Bronchial epithelial cell (primary cell): Measurements from ENCODE around the gene PIP. TPM values are rescaled to one million over a fixed set of nuclear protein-coding genes. Genes with fewer than 3 reads are reported as not detected.
"Not testable (repeated sequence)": the region's sequence is repeated elsewhere in the genome, so short reads cannot be mapped to it uniquely, and the experiment has no call there.

Source experiments
- DNase-seq: peaks from one replicate; pipeline ENCODE4 v3.0.0-alpha.2; 2010; ENCODE audit warnings: low read depth
- FAIRE-seq: peaks from 2 replicates; lab custom pipeline; 2011; peaks lifted over from hg19 to GRCh38; lab: Jason Lieb, UNC
- H3K27me3 ChIP-seq: 2 replicates; pipeline ENCODE4 v1.5.1; 2011; ENCODE audit warnings: low read length; ENCODE audit not compliant: control insufficient read depth, insufficient read depth
- H3K36me3 ChIP-seq: 2 replicates; pipeline ENCODE4 v1.5.1; 2011; ENCODE audit warnings: low read length; ENCODE audit not compliant: control insufficient read depth, insufficient read depth
- H3K4me3 ChIP-seq: 2 replicates; pipeline ENCODE4 v1.5.1; 2011; ENCODE audit warnings: mild to moderate bottlenecking, low read depth, low read length, control low read depth
- CTCF ChIP-seq: IDR thresholded peaks from 2 replicates; pipeline ENCODE4 v1.5.1; 2011; ENCODE audit warnings: mild to moderate bottlenecking, moderate library complexity, low read length, control low read depth, inconsistent platforms; ENCODE audit not compliant: insufficient read depth, severe bottlenecking
- total RNA-seq: library from RNA; depleted of rRNA; stranded (reverse); fragments of >200 nt; gene quantifications from 2 replicates; pipeline ENCODE4 v1.2.1, GENCODE V29; 2014

Gene PIP
- not detected in 2 replicates for total RNA-seq

GRCh38 chr7:143131781-143132180 lies at the start of gene PIP:
TSS of gene PIP (plus strand) at chr7:143132077. CDS start at chr7:143132117, 40 bp downstream.
- DNase-seq (no peak), FAIRE-seq (no peak)
- H3K4me3 ChIP-seq = no peak within 1 kb of the TSS
- no peaks in the 10 kb centered on the region for H3K36me3 ChIP-seq
- H3K27me3 ChIP-seq = no peaks in the 10 kb centered on the region
- TF ChIP-seq CTCF = no peak

GRCh38 chr7:143085109-143085508 lies 46.8 kb upstream of the PIP start:
- DNase-seq (no peak), FAIRE-seq (no peak)
- no peak for TF ChIP-seq CTCF
- no peaks in the 10 kb centered on the region for H3K36me3 ChIP-seq
- no peaks in the 10 kb centered on the region for H3K27me3 ChIP-seq
- H3K4me3 ChIP-seq = no peak overlapping the region

- not testable (repeated sequence) for H3K27me3 ChIP-seq, FAIRE-seq, DNase-seq, H3K36me3 ChIP-seq, H3K4me3 ChIP-seq
These were observed 46.3 kb upstream of the PIP start for GRCh38 chr7:143085610-143086009.

- H3K4me3 ChIP-seq, FAIRE-seq, H3K27me3 ChIP-seq, H3K36me3 ChIP-seq, DNase-seq: not testable (repeated sequence)
These were observed 43.2 kb upstream of the PIP start for GRCh38 chr7:143088549-143089231.

GRCh38 chr7:143096146-143096545 lies 35.7 kb upstream of the PIP start:
- FAIRE-seq (no peak), DNase-seq (no peak)
- H3K4me3 ChIP-seq = no peak overlapping the region
- no peaks in the 10 kb centered on the region for H3K36me3 ChIP-seq
- no peak for TF ChIP-seq CTCF
- H3K27me3 ChIP-seq = no peaks in the 10 kb centered on the region

GRCh38 chr7:143099579-143099978 lies 32.3 kb upstream of the PIP start:
- not testable (repeated sequence) for FAIRE-seq, H3K27me3 ChIP-seq, H3K4me3 ChIP-seq, DNase-seq, H3K36me3 ChIP-seq

- Histone ChIP-seq H3K4me3 (no peak overlapping the region), H3K27me3 (no peaks in the 10 kb centered on the region), H3K36me3 (no peaks in the 10 kb centered on the region)
- FAIRE-seq (no peak), DNase-seq (no peak)
- no peak for TF ChIP-seq CTCF
These were observed 27.1 kb upstream of the PIP start for GRCh38 chr7:143104759-143105158.

- not testable (repeated sequence) for H3K27me3 ChIP-seq, DNase-seq, H3K4me3 ChIP-seq, H3K36me3 ChIP-seq, FAIRE-seq
These were observed 23.9 kb upstream of the PIP start for GRCh38 chr7:143108019-143108418.
